Measurements from ENCODE around the gene GAN. TPM values are rescaled to one million over a fixed set of nuclear protein-coding genes. Genes with fewer than 3 reads are reported as not detected.

Gene GAN, protein sequence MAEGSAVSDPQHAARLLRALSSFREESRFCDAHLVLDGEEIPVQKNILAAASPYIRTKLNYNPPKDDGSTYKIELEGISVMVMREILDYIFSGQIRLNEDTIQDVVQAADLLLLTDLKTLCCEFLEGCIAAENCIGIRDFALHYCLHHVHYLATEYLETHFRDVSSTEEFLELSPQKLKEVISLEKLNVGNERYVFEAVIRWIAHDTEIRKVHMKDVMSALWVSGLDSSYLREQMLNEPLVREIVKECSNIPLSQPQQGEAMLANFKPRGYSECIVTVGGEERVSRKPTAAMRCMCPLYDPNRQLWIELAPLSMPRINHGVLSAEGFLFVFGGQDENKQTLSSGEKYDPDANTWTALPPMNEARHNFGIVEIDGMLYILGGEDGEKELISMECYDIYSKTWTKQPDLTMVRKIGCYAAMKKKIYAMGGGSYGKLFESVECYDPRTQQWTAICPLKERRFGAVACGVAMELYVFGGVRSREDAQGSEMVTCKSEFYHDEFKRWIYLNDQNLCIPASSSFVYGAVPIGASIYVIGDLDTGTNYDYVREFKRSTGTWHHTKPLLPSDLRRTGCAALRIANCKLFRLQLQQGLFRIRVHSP
- total RNA-seq (2014; rRNA removed; shearing (Covaris generic); ENCODE audit: low replicate concordance), result 1.2 and 5.7 TPM in 2 replicates

DNA sequence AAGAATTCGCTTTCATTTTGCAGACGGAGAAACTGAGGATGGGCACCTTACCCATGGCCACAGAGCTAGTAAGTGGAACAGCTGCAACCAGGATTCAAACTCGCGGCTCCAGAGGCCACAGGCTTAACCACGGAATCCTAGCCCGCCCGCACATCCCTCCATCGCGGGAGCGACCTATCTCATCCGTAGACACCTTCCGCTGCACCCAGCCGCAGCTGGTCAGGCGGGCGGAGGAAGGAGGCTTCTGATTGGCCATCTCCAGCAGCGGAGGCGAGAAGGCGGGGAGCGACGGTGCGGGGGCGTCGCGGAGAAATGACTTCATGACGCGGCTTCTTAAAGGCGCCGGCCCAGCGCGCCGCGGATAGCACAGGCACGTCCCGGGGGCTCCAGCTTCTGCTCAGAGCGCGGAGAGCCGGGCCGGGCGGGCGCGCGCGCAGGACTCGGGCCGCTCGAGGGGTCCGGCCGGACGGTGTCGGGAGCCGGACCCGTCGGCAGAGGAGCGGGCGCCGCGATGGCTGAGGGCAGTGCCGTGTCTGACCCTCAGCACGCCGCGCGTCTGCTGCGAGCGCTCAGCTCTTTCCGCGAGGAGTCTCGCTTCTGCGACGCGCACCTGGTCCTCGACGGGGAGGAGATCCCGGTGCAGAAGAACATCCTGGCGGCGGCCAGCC lies at the start of gene GAN:
Gene GAN (plus strand): TSS at position 360 of the 668 bp plus-strand sequence. CDS start 152 bp downstream, at position 512.
- DNase-seq (ENCODE audit: low read depth), result peak; percentile 95
- in situ Hi-C loops (cut with HindIII; ENCODE audit: low pct_unique_long_range_greater_than_20kb, low sequenced_read_pairs), result no loop called here

DNA sequence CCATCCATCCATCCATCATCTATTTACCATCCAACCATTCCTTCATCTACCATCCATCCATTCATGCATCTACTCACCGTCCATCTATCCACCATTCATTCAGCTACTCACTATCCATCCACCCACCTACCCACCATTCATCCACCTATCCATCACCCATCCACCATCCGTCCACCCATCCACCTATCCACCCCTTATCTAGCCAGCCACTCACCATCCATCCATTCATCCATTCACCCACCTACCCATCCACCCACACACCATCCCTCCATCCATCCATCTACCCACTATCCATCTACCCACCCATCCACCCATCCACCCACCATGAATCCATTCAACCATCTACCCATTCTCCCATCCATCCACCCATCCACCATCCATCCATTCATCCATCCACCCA lies 49.7 kb upstream of the GAN start:
- DNase-seq (ENCODE audit: low read depth), result no peak
- in situ Hi-C loops (cut with HindIII; ENCODE audit: low pct_unique_long_range_greater_than_20kb, low sequenced_read_pairs), result no loop called here

DNA sequence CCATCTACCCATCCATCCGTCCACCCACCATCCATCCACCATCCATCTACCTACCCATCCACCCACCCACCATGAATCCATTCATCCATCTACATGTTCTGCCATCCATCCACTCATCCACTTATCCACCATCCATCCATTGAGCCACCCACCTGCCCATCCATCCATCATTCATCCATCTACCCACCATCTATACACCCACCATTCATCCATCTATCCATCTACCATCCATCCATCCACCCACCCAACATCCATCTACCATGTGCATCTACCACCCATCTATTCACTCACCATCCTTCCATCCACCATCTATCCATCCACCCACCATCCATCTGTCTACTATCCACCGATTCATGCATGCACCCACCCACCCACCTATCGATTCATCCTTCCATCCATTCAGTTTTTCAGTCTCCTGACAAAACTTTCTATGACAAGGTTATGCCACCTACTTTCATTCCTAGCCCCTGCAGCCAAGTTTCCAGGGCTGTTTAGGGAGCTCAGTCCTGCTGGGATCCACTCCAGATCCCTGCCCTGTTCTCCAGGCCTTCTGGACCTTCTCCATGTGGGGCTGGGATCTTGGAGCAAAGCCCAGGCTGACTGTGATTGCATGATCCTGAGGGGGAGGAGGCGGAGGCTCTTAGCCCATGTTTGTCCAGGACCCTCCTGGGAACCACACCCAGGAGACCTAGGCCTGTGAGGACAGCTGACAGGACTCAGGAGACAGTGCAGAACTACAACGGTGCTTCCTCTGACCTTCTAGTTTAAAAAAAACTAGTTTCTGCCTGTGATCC lies 48.9 kb upstream of the GAN start:
- DNase-seq (ENCODE audit: low read depth), result no peak
- in situ Hi-C loops (cut with HindIII; ENCODE audit: low pct_unique_long_range_greater_than_20kb, low sequenced_read_pairs), result no loop called here

DNA sequence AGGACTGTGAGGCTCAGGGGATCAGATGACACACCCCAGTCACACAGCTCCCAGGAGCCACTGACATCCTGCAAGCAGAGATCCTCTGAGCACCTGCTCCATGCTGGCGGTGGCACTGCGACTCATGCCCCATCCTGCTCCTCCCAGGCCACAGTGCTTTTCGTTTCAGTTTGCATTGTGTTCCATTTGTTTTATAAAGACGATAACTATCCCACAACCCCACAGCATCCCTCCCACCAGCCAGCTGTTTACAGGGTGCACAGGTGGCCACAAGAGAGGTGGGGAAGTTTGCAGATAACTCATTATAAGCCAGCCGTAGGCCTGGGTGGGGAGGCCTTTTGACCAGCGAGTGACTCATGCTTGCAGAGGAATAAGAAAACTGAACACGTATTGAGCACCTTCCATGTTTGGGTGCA lies 48.1 kb upstream of the GAN start:
- peak; percentile 46 for DNase-seq (ENCODE audit: low read depth)
- in situ Hi-C loops (cut with HindIII; ENCODE audit: low pct_unique_long_range_greater_than_20kb, low sequenced_read_pairs), result no loop called here

DNA sequence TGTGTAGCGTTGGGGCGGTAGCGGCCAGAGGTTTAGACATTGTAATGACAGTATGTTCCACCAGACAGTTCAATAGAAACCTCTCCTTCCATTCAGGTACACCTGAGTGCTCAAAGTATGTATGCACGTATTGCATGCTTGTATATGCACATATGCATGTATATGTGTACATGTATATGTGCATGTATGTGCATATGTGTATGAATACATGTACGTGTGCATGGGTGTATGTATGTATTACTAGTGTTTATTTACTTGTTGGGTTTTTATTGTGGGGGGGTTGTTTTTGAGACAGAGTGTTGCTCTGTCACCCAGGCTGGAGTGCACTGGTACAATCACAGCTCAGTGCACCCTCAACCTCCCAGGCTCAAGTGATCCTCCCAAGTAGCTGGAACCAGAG lies 46.3 kb upstream of the GAN start:
- no peak for DNase-seq (ENCODE audit: low read depth)
- in situ Hi-C loops (cut with HindIII; ENCODE audit: low pct_unique_long_range_greater_than_20kb, low sequenced_read_pairs), result no loop called here

DNA sequence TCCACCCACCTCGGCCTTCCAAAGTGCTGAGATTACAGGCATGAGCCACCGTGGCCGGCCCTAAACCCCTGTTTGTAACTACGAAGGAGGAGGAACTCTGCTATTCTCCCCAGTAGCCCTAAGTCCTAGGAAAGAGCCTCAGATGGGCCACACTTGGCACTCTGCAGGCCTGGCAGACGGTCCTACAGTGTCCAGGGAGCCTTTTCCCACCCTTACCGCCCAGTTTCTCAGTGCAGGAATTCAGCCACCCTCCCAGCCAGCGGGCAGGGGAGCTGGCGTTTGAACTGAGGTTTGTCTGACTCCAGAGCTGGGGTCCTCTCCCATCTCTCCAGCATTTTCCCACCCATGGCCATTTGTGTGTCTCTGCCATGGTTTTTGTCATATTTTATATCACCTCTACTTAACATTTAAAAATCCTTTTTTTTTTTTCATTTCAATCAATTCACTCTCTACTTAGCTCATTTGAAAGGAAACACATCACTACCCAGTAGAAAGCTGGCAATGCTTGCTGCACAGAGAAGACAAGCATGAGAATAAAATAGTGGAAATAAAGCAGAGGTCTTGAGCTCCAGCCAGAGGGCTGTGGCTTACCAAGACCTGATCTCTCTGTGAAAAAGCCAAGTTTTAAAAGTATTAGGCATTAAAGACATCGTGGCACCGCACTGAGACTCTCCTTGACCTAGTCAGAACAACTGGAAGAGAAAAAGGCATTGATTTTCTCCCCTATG lies 41.4 kb upstream of the GAN start:
- DNase-seq (ENCODE audit: low read depth), result no peak

DNA sequence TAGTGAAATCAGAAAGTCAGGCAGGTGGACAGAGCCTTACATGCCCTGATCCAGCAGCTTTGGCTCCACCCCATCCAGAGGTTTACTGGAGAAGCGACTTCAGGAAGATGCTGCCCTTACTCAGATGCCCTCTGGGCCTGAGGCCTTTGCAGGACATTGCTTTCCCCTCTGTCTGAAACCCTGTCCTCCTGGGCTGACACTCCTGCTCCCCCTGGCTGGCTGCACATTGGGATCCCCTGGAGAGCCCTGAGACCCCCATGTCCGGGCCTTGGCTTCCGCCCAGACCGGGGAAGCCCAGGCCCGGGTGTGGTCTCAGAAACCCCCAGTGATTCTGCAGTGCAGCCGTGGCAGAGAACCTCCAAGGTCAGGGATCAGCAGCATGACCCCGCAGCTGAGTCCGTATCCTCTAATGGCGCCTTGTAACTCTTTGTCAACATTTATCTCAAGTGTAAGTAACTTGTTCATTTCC lies 39.7 kb upstream of the GAN start:
- in situ Hi-C loops (cut with HindIII; ENCODE audit: low pct_unique_long_range_greater_than_20kb, low sequenced_read_pairs), result no loop called here
- no peak for DNase-seq (ENCODE audit: low read depth)

More for the DNA sequence above, 41.4 kb upstream of the GAN start:
- in situ Hi-C loops (cut with HindIII; ENCODE audit: low pct_unique_long_range_greater_than_20kb, low sequenced_read_pairs), result no loop called here

DNA sequence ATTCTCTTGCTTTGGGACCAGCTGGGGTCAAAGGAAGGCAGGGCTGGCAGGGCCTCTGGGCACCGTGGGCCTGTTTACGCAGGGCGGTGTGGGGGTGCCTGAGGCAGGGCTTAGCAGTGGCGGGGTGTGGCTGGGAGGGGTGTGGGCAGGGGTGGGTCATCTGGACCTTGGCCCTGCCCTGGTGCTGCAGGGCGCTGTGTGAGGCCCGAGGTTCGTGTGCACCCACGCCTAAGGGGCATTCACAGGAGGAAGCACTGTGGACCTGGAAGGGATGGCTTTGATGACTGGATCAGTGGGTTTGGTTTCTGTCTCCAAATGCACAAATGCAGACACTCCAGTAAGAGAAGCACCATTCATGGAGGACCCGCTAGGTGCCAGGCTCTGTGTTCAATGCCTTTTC lies 39.0 kb upstream of the GAN start:
- in situ Hi-C loops (cut with HindIII; ENCODE audit: low pct_unique_long_range_greater_than_20kb, low sequenced_read_pairs), result no loop called here
- DNase-seq (ENCODE audit: low read depth), result no peak

DNA sequence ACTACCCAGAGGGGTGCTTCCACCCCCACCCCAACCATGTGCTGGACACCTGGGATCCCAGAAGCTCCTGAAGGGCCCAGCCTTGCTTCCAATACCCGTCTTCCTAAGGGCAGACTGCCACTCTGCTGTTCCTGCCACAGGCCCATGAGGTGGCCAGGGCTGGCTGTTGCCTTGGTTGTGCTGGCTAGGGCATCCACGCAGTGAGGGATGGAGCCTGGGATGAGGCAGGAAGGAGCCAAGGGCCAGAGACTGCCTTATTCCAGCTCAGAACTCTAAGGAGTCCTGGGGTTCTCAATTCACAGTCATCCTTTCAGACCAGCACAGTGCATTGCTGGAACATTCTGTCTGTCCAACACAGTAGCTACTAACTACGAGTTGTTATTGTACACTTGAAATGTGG lies 38.4 kb upstream of the GAN start:
- in situ Hi-C loops (cut with HindIII; ENCODE audit: low pct_unique_long_range_greater_than_20kb, low sequenced_read_pairs), result no loop called here

DNA sequence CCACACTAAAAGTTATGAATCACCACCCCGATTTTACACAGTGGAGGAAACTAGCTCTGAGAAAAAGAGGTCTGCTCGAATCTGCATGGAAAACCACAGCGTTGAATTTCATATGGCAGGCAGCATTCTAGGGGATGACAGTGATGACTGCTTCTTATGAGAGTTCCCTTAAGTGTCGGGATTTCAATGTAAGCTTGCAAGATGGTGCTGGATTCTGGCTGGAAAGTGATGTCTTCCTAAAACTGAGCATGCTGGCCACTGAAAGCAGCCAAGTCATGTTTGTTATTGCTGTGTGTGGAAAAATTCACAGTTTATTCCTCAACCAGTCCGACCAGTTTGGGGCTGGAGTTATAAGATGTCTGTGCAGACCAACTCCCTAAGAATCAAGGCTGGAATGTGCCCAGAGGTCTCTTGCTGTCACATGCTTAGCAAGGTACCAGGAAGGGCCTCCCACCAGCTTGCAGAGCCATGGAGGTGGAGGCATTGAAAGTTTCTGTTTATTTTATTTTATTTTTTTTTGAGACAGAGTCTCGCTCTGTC lies 37.2 kb upstream of the GAN start:
- DNase-seq (ENCODE audit: low read depth), result no peak
- in situ Hi-C loops (cut with HindIII; ENCODE audit: low pct_unique_long_range_greater_than_20kb, low sequenced_read_pairs), result no loop called here

More for the DNA sequence above, 38.4 kb upstream of the GAN start:
- DNase-seq (ENCODE audit: low read depth), result no peak

DNA sequence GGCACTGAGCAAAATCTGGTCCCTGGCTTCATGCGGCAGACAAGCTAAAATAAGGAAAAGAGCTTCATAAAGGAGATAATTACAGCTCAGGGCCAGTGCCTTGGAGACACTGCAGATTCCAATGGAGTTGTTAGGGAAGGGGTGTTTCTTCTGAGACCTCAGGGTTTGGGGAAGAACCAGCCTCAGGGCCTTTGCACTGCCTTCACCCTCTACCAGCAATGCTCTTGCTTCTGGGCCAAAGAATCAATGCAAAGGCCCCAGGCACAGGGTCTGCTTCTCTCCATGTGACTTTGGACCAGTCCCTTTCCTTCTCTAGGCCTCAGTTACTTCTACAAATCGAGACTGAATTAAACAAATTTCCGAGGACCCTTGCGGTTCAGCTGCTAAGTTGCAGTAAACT lies 36.2 kb upstream of the GAN start:
- in situ Hi-C loops (cut with HindIII; ENCODE audit: low pct_unique_long_range_greater_than_20kb, low sequenced_read_pairs), result no loop called here
- no peak for DNase-seq (ENCODE audit: low read depth)

DNA sequence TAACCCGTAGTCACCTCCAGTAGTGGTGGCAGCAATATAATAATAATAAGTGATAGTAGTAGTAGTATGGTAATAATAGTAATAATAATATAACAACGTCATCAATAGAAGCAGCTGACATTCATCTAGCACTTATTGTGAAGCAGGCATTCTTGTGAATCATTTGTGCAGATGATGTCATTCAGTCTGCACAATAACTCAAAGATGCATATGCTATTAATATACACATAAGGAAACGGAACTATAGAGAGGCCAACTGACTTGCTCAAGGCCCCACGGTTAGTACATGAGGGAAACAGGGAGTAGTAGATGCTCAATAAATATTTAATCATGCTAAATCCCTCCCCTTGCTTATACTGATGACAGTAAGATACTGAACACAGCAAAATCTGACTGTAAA lies 35.4 kb upstream of the GAN start:
- no peak for DNase-seq (ENCODE audit: low read depth)
- in situ Hi-C loops (cut with HindIII; ENCODE audit: low pct_unique_long_range_greater_than_20kb, low sequenced_read_pairs), result no loop called here

DNA sequence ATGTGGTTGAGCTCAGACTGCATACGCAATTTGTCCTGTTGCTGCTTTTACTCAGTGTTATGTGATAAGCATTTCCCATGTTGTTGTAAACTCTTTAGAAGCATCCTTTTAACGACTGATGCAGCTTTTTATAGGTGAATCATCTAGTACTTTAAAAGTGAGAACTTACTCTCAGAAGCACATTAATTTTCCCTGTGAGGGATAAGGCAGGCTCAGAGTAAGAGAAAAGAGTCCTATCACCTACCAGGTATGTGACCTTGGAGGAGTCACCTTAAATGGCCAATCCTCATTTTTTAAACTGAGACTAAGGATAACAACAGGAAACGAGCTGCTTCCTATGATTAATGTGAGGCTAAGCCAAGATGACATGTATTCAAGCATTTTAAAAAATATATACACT lies 34.4 kb upstream of the GAN start:
- DNase-seq (ENCODE audit: low read depth), result no peak
- in situ Hi-C loops (cut with HindIII; ENCODE audit: low pct_unique_long_range_greater_than_20kb, low sequenced_read_pairs), result no loop called here

DNA sequence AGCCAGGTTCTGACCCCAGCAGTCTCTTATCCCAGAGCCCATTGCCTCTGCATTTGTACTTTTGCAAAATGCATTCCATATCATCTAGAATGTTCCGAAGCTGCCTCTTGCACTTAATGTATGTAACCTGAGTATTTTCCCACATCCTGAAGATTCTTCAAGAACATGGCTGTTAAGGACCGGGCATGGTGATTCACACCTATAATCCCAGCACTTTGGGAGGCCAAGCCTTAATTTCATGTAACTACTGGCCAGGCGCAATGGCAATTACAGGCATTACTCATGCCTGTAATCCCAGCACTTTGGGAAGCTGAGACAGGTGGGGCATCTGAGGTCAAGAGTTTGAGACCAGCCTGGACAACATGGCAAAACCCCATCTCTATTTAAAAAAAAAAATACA lies 31.7 kb upstream of the GAN start:
- DNase-seq (ENCODE audit: low read depth), result no peak
- in situ Hi-C loops (cut with HindIII; ENCODE audit: low pct_unique_long_range_greater_than_20kb, low sequenced_read_pairs), result no loop called here

DNA sequence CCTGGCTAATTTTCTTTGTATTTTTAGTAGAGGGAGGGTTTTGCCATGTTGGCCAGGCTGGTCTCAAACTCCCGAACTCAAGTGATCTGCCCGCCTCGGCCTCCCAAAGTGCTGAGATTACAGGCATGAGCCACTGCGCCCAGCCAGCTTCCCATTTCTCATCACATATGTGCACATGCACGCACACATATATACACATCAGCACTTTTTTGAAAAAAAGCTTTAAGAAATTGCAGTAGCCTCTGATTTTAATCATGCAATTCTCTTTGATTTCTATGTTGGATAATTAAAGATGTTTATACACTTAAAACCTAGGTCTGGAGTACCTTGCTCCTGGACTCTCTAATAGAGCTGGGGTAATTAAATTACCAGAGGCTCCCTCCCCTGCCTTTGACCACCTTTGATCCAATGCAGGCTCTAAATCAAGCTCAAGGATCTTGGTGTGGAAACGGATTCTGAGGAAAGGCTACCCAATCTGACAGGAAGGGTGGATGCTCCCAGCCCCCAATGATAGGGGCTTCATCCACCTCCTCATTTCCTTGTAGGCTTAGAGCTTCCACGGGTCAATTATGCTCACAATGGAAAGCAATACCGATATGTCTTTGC lies 29.7 kb upstream of the GAN start:
- in situ Hi-C loops (cut with HindIII; ENCODE audit: low pct_unique_long_range_greater_than_20kb, low sequenced_read_pairs), result no loop called here
- no peak for DNase-seq (ENCODE audit: low read depth)

DNA sequence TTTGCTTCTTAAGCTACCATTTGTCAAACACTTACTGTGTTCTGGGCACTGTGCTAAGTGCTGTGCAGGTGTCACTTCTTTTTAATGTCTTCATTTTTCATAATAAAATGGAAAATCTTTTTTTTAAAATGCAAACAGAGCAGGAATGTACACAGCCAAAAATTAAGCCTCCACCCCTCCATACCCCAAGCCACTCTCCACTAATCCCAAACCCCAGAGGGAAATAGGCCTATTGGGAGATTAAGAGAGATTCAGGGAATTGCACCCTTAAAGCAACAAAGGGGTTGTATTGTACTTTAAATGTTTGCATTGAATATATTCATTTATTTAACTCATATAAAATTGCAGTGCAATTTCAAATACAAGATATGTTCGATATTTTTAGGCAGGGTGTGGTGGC lies 28.6 kb upstream of the GAN start:
- in situ Hi-C loops (cut with HindIII; ENCODE audit: low pct_unique_long_range_greater_than_20kb, low sequenced_read_pairs), result no loop called here
- no peak for DNase-seq (ENCODE audit: low read depth)

DNA sequence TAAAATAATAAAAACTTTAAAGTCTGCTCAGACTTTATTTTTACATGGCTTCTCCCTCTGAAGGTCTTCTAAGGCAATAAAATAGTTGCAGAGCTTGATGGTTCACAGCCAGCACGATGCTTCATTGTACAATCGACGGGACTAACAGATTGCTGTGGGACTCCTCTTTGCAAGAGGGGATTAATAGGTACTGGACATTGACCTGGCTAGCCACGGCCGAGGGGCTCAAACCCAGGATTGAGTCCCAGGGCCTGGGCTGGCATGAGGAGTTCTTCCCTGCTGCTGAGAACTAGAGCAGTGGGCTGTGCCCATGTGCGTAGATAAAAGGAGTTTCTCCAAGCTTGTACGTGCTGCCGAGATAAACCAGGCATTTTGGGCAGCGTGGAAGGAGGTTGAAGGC lies 23.6 kb upstream of the GAN start:
- no peak for DNase-seq (ENCODE audit: low read depth)
- in situ Hi-C loops (cut with HindIII; ENCODE audit: low pct_unique_long_range_greater_than_20kb, low sequenced_read_pairs), result no loop called here

Data from Caki2 (cell line).